Osteoblast (primary cell): ENCODE results near the gene ABHD12B. TPM values are rescaled to one million over a fixed set of nuclear protein-coding genes. Genes with fewer than 3 reads are reported as not detected.

Source experiments
- DNase-seq: peaks from one replicate; pipeline ENCODE4 v3.0.0; 2011; ENCODE audit warnings: low spot score, mixed read lengths; ENCODE audit not compliant: insufficient read length; ENCODE audit errors: missing footprints
- H2AFZ ChIP-seq: 2 replicates; pipeline ENCODE4 v1.6.0; 2011; ENCODE audit warnings: mild to moderate bottlenecking, low read length
- H3K27ac ChIP-seq: 2 replicates; pipeline ENCODE4 v1.5.1; 2011; ENCODE audit warnings: mild to moderate bottlenecking, low read depth, low read length, moderate library complexity
- H3K27me3 ChIP-seq: 2 replicates; pipeline ENCODE4 v1.6.0; 2012; ENCODE audit warnings: mild to moderate bottlenecking, control low read depth, inconsistent platforms, low read length, moderate library complexity; ENCODE audit not compliant: insufficient read depth
- H3K36me3 ChIP-seq: 2 replicates; pipeline ENCODE4 v1.5.1; 2011; ENCODE audit warnings: mild to moderate bottlenecking, low read length, control low read depth, moderate library complexity; ENCODE audit not compliant: insufficient read depth
- H3K4me1 ChIP-seq: 2 replicates; pipeline ENCODE4 v1.5.1; 2011; ENCODE audit warnings: mild to moderate bottlenecking, low read length, control low read depth, moderate library complexity; ENCODE audit not compliant: insufficient read depth
- H3K4me2 ChIP-seq: 2 replicates; pipeline ENCODE4 v1.6.0; 2011; ENCODE audit warnings: mild to moderate bottlenecking, low read length; ENCODE audit not compliant: insufficient read depth
- H3K4me3 ChIP-seq: fragments of 200-600 bp; sonication (generic); 3 replicates; pipeline ENCODE4 v1.5.1; 2012; ENCODE audit warnings: mild to moderate bottlenecking, low read length, inconsistent platforms; ENCODE audit not compliant: insufficient read depth
- H3K79me2 ChIP-seq: 2 replicates; pipeline ENCODE4 v1.6.0; 2012; ENCODE audit warnings: mild to moderate bottlenecking, low read length, control low read depth, inconsistent platforms; ENCODE audit not compliant: insufficient read depth
- H3K9me3 ChIP-seq: 2 replicates; pipeline ENCODE4 v1.5.1; 2011; ENCODE audit warnings: low read depth, low read length, control low read depth
- H4K20me1 ChIP-seq: 2 replicates; pipeline ENCODE4 v1.6.0; 2012; ENCODE audit warnings: mild to moderate bottlenecking, low read length, control low read depth; ENCODE audit not compliant: insufficient read depth
- total RNA-seq: library from RNA; depleted of rRNA; stranded (reverse); fragments of >200 nt; gene quantifications from 2 replicates; pipeline ENCODE4 v1.2.3, GENCODE V29; 2012
- TF ChIP-seq, protein P1 (sequence below): IDR thresholded peaks from 2 replicates; pipeline ENCODE4 v1.5.1; 2011; ENCODE audit warnings: mild to moderate bottlenecking, low read depth, low read length, moderate library complexity; ENCODE audit errors: extremely low read depth

Gene ABHD12B
- total RNA-seq, 1 donor = not detected

DNA sequence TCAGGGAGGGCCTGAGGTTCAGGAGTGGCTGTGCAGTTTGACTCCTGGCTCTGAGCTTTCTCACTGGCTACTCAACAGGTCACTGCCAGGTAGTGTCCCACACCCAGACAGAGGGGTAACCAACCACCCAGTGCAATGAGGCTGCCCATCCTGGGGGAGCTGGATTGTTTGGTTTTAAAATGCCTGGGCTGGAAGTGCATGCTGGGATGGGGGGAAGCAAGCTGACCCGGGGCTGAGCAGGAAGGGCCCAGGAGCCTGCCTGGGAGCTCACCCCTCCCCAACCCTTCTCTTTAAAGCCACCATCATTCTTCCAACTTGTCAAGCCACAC, 12.6 kb upstream of the ABHD12B start:
- peak overlapping the region; percentile 59 for H3K27ac ChIP-seq
- DNase-seq = peak; percentile 74
- H3K27me3 ChIP-seq = no peaks in the 10 kb centered on the region
- H3K36me3 ChIP-seq = no peaks in the 10 kb centered on the region
- H3K9me3 ChIP-seq = no peaks in the 10 kb centered on the region
- H2AFZ ChIP-seq = peak overlapping the region; percentile 76
- TF ChIP-seq, protein P1, sequence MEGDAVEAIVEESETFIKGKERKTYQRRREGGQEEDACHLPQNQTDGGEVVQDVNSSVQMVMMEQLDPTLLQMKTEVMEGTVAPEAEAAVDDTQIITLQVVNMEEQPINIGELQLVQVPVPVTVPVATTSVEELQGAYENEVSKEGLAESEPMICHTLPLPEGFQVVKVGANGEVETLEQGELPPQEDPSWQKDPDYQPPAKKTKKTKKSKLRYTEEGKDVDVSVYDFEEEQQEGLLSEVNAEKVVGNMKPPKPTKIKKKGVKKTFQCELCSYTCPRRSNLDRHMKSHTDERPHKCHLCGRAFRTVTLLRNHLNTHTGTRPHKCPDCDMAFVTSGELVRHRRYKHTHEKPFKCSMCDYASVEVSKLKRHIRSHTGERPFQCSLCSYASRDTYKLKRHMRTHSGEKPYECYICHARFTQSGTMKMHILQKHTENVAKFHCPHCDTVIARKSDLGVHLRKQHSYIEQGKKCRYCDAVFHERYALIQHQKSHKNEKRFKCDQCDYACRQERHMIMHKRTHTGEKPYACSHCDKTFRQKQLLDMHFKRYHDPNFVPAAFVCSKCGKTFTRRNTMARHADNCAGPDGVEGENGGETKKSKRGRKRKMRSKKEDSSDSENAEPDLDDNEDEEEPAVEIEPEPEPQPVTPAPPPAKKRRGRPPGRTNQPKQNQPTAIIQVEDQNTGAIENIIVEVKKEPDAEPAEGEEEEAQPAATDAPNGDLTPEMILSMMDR = no peak
- H3K4me3 ChIP-seq = peak overlapping the region; percentile 67
- H3K79me2 ChIP-seq = no peaks in the 10 kb centered on the region
- H3K4me1 ChIP-seq = peaks cover 7% of the 10 kb centered on the region
- peak overlapping the region; percentile 77 for H3K4me2 ChIP-seq
- no peaks in the 10 kb centered on the region for H4K20me1 ChIP-seq

DNA sequence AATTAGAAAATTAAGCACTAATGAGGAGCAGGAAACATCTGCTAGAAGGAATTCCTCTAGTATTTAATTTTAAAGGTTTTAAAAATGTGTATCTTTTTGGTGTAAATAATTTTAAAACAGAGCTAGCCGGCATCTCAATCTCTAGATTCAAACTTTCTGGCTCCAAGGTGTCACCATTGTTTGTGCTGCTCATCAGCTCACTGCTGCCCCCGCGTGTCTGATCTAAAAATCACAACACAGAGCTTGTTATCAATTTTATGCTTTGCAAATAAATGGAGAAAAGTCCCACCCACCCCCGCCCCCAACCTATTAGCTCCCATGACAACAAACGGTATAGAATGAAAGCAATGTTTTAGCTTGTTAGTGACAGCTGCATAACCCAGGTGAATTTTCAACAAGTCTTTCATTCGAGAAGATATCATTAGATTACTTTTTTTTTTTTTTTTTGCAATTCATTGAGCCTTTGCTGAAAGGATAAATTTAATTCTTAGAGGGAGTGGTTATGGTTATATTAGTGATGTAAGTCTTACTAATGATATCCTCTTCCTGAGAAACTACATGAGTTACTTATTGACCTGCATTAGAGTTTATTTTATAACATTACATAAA, 11.3 kb upstream of the ABHD12B start:
- peak overlapping the region; percentile 77 for H3K4me2 ChIP-seq
- TF ChIP-seq, protein P1 = peak; percentile 71
- H3K4me3 ChIP-seq = peak overlapping the region; percentile 67
- H3K36me3 ChIP-seq = no peaks in the 10 kb centered on the region
- H3K9me3 ChIP-seq = no peaks in the 10 kb centered on the region
- DNase-seq = peak; percentile 90
- H3K27me3 ChIP-seq = no peaks in the 10 kb centered on the region
- peaks cover 7% of the 10 kb centered on the region for H3K4me1 ChIP-seq
- no peaks in the 10 kb centered on the region for H3K79me2 ChIP-seq
- peak overlapping the region; percentile 76 for H2AFZ ChIP-seq
- peak overlapping the region; percentile 59 for H3K27ac ChIP-seq
- H4K20me1 ChIP-seq = no peaks in the 10 kb centered on the region

DNA sequence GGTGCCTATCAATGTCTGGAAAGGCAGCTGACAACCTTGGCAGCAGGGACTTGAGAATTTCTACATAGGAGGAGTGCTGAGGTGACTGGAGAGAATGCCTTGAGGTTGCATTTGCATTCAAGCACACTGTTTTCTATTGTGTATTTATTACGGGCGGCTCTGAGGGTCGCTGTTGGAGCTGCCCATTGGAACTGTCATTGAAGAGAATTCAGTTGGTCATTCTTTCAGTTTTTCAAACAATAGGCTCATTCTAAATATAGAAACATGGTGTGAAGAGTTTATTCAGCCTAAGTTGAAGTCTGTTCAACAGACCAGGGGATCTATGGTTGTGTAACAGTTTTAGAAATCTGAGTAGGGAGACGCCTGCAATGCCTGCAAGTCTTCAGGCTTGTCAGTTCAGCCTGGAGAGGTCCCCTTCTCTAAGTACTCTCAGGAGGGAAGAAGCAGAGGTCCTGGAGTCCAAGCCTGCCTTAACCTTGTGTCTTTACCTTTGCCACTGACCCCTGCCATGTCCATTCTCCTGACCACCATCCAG, 9.8 kb upstream of the ABHD12B start:
- no peak overlapping the region for H3K27ac ChIP-seq
- DNase-seq = peak; percentile 41
- peaks cover 11% of the 10 kb centered on the region for H3K27me3 ChIP-seq
- no peaks in the 10 kb centered on the region for H3K36me3 ChIP-seq
- peaks cover 7% of the 10 kb centered on the region for H3K4me1 ChIP-seq
- H3K79me2 ChIP-seq = no peaks in the 10 kb centered on the region
- no peak overlapping the region for H2AFZ ChIP-seq
- H3K9me3 ChIP-seq = no peaks in the 10 kb centered on the region
- H3K4me3 ChIP-seq = no peak overlapping the region
- no peaks in the 10 kb centered on the region for H4K20me1 ChIP-seq
- no peak overlapping the region for H3K4me2 ChIP-seq
- TF ChIP-seq, protein P1 = no peak

DNA sequence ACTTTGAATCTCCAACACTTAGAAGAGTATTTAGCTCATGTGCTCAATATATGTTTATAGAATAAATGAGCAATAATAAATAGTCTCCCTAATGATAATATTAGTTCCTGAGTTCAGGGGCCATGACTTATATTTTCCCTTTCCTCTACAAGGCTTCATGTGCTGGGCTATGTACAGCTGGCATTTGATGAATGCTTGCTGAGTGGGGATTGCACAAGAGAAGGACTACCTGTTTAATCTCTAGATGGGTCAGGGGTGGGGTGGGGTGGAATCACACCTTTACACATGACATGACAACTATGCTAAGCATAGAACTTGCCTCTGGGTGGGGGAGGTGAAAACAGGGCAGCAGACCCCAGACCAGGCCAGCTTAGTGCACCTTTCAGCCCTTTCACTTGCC, 7.6 kb upstream of the ABHD12B start:
- H3K79me2 ChIP-seq = no peaks in the 10 kb centered on the region
- H4K20me1 ChIP-seq = no peaks in the 10 kb centered on the region
- no peaks in the 10 kb centered on the region for H3K9me3 ChIP-seq
- H3K27me3 ChIP-seq = peaks cover 15% of the 10 kb centered on the region
- H3K4me1 ChIP-seq = peaks cover 5% of the 10 kb centered on the region
- H3K4me2 ChIP-seq = no peak overlapping the region
- no peak for DNase-seq
- no peak overlapping the region for H3K4me3 ChIP-seq
- TF ChIP-seq, protein P1 = no peak
- H3K36me3 ChIP-seq = no peaks in the 10 kb centered on the region
- H3K27ac ChIP-seq = no peak overlapping the region
- H2AFZ ChIP-seq = no peak overlapping the region
